Measurements from ENCODE around the gene CMSS1. TPM values are rescaled to one million over a fixed set of nuclear protein-coding genes. Genes with fewer than 3 reads are reported as not detected.

Gene CMSS1
- total RNA-seq, 1 experiment from 2014 or later: 70.6 TPM

DNA sequence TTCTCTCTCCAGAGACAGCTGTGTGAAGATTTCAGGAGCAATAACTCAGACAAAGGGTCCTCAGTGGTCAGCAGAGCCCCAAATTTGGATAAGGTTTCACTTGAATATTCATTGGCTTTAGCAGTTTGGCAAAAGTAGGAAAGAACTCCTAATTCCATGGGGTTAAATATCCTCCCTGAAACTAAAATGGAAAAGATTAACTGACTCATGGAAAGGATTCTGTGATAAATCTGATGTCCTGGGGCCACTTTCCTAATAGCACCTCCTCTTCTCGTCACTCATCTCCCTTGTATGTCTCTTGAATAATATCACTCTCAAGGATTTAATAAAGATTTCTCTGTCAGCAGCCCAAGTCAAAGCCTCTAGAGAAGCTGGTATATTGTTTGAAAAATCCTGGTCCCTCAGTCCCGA is 409.9 kb downstream of the CMSS1 start:
- DNase-seq (ENCODE audit: low spot score) (no peak), ATAC-seq (no peak)
- Mint-ChIP-seq H3K9me3 (peaks cover 15% of the 10 kb centered on the region), H3K4me1 (peaks cover 3% of the 10 kb centered on the region), H3K36me3 (0 out of 2 replicates have a peak, but pooled peaks cover 3% of the 10 kb centered on the region), H3K27ac (no peak overlapping the region), H3K4me3 (no peak overlapping the region), H3K27me3 (ENCODE audit: low read depth) (peaks cover 4% of the 10 kb centered on the region; the same call in 1 of the 2 replicates)
- no peak for TF ChIP-seq OVOL2 (CRISPR knock-in tag; IDR thresholded peaks at IDR 0.05; ENCODE audit: borderline replicate concordance)
- TF ChIP-seq JUN (CRISPR knock-in tag; IDR thresholded peaks at IDR 0.05): no peak
- no peak for TF ChIP-seq SMAD4 (CRISPR knock-in tag; IDR thresholded peaks at IDR 0.05)
- no peak for TF ChIP-seq NFATC4 (CRISPR knock-in tag; IDR thresholded peaks at IDR 0.05)
- TF ChIP-seq, protein P1, sequence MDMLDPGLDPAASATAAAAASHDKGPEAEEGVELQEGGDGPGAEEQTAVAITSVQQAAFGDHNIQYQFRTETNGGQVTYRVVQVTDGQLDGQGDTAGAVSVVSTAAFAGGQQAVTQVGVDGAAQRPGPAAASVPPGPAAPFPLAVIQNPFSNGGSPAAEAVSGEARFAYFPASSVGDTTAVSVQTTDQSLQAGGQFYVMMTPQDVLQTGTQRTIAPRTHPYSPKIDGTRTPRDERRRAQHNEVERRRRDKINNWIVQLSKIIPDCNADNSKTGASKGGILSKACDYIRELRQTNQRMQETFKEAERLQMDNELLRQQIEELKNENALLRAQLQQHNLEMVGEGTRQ (CRISPR knock-in tag; IDR thresholded peaks at IDR 0.05): no peak
- TF ChIP-seq, protein P2, sequence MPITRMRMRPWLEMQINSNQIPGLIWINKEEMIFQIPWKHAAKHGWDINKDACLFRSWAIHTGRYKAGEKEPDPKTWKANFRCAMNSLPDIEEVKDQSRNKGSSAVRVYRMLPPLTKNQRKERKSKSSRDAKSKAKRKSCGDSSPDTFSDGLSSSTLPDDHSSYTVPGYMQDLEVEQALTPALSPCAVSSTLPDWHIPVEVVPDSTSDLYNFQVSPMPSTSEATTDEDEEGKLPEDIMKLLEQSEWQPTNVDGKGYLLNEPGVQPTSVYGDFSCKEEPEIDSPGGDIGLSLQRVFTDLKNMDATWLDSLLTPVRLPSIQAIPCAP (CRISPR knock-in tag; IDR thresholded peaks at IDR 0.05): no peak
- TF ChIP-seq, protein P3, sequence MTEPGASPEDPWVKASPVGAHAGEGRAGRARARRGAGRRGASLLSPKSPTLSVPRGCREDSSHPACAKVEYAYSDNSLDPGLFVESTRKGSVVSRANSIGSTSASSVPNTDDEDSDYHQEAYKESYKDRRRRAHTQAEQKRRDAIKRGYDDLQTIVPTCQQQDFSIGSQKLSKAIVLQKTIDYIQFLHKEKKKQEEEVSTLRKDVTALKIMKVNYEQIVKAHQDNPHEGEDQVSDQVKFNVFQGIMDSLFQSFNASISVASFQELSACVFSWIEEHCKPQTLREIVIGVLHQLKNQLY (CRISPR knock-in tag; IDR thresholded peaks at IDR 0.05): no peak
- TF ChIP-seq, protein P4, sequence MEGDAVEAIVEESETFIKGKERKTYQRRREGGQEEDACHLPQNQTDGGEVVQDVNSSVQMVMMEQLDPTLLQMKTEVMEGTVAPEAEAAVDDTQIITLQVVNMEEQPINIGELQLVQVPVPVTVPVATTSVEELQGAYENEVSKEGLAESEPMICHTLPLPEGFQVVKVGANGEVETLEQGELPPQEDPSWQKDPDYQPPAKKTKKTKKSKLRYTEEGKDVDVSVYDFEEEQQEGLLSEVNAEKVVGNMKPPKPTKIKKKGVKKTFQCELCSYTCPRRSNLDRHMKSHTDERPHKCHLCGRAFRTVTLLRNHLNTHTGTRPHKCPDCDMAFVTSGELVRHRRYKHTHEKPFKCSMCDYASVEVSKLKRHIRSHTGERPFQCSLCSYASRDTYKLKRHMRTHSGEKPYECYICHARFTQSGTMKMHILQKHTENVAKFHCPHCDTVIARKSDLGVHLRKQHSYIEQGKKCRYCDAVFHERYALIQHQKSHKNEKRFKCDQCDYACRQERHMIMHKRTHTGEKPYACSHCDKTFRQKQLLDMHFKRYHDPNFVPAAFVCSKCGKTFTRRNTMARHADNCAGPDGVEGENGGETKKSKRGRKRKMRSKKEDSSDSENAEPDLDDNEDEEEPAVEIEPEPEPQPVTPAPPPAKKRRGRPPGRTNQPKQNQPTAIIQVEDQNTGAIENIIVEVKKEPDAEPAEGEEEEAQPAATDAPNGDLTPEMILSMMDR (IDR thresholded peaks at IDR 0.05): no peak
- TF ChIP-seq TEAD4 (CRISPR knock-in tag; IDR thresholded peaks at IDR 0.05): no peak
- TF ChIP-seq, protein P5, sequence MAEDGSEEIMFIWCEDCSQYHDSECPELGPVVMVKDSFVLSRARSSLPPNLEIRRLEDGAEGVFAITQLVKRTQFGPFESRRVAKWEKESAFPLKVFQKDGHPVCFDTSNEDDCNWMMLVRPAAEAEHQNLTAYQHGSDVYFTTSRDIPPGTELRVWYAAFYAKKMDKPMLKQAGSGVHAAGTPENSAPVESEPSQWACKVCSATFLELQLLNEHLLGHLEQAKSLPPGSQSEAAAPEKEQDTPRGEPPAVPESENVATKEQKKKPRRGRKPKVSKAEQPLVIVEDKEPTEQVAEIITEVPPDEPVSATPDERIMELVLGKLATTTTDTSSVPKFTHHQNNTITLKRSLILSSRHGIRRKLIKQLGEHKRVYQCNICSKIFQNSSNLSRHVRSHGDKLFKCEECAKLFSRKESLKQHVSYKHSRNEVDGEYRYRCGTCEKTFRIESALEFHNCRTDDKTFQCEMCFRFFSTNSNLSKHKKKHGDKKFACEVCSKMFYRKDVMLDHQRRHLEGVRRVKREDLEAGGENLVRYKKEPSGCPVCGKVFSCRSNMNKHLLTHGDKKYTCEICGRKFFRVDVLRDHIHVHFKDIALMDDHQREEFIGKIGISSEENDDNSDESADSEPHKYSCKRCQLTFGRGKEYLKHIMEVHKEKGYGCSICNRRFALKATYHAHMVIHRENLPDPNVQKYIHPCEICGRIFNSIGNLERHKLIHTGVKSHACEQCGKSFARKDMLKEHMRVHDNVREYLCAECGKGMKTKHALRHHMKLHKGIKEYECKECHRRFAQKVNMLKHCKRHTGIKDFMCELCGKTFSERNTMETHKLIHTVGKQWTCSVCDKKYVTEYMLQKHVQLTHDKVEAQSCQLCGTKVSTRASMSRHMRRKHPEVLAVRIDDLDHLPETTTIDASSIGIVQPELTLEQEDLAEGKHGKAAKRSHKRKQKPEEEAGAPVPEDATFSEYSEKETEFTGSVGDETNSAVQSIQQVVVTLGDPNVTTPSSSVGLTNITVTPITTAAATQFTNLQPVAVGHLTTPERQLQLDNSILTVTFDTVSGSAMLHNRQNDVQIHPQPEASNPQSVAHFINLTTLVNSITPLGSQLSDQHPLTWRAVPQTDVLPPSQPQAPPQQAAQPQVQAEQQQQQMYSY (CRISPR knock-in tag; IDR thresholded peaks at IDR 0.05): no peak
- no peak for TF ChIP-seq ZNF671 (CRISPR knock-in tag; IDR thresholded peaks at IDR 0.05)
- TF ChIP-seq FOXJ3 (CRISPR knock-in tag; IDR thresholded peaks at IDR 0.05; ENCODE audit: borderline replicate concordance): no peak
- TF ChIP-seq RORB (CRISPR knock-in tag; IDR thresholded peaks at IDR 0.05): no peak
- no peak for TF ChIP-seq PRRX2 (CRISPR knock-in tag; IDR thresholded peaks at IDR 0.05)
- CTCF ChIA-PET: no interaction called here
- POLR2A ChIA-PET: no interaction called here

DNA sequence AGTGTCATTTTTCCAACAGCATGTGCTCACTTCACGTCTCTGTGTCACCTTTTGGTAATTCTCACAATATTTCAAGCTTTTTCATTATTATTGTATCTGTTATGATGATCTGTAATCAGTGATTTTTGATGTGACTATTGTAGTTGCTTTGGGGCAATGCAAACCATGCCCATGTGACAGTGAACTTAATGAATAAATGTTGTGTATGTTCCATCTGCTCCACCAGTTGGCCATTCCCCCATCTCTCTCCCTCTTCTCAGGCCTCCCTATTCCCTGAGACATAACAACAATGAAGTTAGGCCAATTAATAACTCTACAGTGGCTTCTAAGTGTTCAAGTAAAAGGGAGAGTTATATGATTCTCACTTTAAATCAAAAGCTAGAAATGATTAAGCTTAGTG is 410.6 kb downstream of the CMSS1 start:
- no peak for DNase-seq (ENCODE audit: low spot score)
- Mint-ChIP-seq H3K4me3 (no peak overlapping the region), H3K9me3 (peaks cover 15% of the 10 kb centered on the region), H3K27me3 (ENCODE audit: low read depth) (peaks cover 4% of the 10 kb centered on the region; the same call in 1 of the 2 replicates), H3K36me3 (0 out of 2 replicates have a peak, but pooled peaks cover 3% of the 10 kb centered on the region), H3K27ac (no peak overlapping the region), H3K4me1 (peaks cover 10% of the 10 kb centered on the region)
- ChIA-PET CTCF (interaction anchor here (0.9 to 1.2 kb wide), 2 partner anchors 26 to 396 kb away, joined by 3 to 5 read pairs; no protein-coding TSS in a partner anchor), POLR2A (no interaction called here)
- no peak for ATAC-seq
- TF ChIP-seq RORB (CRISPR knock-in tag; IDR thresholded peaks at IDR 0.05) (no peak), NR3C1 (CRISPR knock-in tag; conservative IDR thresholded peaks at IDR 0.05; ENCODE audit: low read depth) (no peak), RELA (CRISPR knock-in tag; IDR thresholded peaks at IDR 0.05; ENCODE audit: borderline replicate concordance) (no peak), TCF7 (CRISPR knock-in tag; IDR thresholded peaks at IDR 0.05; ENCODE audit: low read depth) (no peak), OVOL2 (CRISPR knock-in tag; IDR thresholded peaks at IDR 0.05; ENCODE audit: borderline replicate concordance) (no peak), ZNF138 (CRISPR knock-in tag; conservative IDR thresholded peaks at IDR 0.05) (no peak)
- TF ChIP-seq, protein P6, sequence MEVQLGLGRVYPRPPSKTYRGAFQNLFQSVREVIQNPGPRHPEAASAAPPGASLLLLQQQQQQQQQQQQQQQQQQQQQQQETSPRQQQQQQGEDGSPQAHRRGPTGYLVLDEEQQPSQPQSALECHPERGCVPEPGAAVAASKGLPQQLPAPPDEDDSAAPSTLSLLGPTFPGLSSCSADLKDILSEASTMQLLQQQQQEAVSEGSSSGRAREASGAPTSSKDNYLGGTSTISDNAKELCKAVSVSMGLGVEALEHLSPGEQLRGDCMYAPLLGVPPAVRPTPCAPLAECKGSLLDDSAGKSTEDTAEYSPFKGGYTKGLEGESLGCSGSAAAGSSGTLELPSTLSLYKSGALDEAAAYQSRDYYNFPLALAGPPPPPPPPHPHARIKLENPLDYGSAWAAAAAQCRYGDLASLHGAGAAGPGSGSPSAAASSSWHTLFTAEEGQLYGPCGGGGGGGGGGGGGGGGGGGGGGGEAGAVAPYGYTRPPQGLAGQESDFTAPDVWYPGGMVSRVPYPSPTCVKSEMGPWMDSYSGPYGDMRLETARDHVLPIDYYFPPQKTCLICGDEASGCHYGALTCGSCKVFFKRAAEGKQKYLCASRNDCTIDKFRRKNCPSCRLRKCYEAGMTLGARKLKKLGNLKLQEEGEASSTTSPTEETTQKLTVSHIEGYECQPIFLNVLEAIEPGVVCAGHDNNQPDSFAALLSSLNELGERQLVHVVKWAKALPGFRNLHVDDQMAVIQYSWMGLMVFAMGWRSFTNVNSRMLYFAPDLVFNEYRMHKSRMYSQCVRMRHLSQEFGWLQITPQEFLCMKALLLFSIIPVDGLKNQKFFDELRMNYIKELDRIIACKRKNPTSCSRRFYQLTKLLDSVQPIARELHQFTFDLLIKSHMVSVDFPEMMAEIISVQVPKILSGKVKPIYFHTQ (CRISPR knock-in tag; IDR thresholded peaks at IDR 0.05): no peak
- TF ChIP-seq, protein P7, sequence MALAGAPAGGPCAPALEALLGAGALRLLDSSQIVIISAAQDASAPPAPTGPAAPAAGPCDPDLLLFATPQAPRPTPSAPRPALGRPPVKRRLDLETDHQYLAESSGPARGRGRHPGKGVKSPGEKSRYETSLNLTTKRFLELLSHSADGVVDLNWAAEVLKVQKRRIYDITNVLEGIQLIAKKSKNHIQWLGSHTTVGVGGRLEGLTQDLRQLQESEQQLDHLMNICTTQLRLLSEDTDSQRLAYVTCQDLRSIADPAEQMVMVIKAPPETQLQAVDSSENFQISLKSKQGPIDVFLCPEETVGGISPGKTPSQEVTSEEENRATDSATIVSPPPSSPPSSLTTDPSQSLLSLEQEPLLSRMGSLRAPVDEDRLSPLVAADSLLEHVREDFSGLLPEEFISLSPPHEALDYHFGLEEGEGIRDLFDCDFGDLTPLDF (CRISPR knock-in tag; IDR thresholded peaks at IDR 0.05): no peak
- TF ChIP-seq, protein P8, sequence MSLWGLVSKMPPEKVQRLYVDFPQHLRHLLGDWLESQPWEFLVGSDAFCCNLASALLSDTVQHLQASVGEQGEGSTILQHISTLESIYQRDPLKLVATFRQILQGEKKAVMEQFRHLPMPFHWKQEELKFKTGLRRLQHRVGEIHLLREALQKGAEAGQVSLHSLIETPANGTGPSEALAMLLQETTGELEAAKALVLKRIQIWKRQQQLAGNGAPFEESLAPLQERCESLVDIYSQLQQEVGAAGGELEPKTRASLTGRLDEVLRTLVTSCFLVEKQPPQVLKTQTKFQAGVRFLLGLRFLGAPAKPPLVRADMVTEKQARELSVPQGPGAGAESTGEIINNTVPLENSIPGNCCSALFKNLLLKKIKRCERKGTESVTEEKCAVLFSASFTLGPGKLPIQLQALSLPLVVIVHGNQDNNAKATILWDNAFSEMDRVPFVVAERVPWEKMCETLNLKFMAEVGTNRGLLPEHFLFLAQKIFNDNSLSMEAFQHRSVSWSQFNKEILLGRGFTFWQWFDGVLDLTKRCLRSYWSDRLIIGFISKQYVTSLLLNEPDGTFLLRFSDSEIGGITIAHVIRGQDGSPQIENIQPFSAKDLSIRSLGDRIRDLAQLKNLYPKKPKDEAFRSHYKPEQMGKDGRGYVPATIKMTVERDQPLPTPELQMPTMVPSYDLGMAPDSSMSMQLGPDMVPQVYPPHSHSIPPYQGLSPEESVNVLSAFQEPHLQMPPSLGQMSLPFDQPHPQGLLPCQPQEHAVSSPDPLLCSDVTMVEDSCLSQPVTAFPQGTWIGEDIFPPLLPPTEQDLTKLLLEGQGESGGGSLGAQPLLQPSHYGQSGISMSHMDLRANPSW (CRISPR knock-in tag; conservative IDR thresholded peaks at IDR 0.05; ENCODE audit: low read depth): no peak
